OCI-LY1 (cell line): ENCODE data around the gene DYNLT3.

Source experiments
- H2AFZ ChIP-seq: fragments of 200-600 bp; sonication (generic), shearing (Covaris generic); 2 replicates; pipeline ENCODE4 v1.6.0; 2014; ENCODE audit warnings: antibody characterized with exemption, mild to moderate bottlenecking, low read length
- H3F3A ChIP-seq: fragments of 200-600 bp; sonication (generic), shearing (Covaris generic); 2 replicates; pipeline ENCODE4 v1.6.0; 2014; ENCODE audit warnings: mild to moderate bottlenecking, antibody characterized with exemption, low read length, moderate library complexity; ENCODE audit not compliant: insufficient read depth
- H3K27ac ChIP-seq: fragments of 200-600 bp; sonication (generic); 2 replicates; pipeline ENCODE4 v1.5.1; 2014; ENCODE audit warnings: low read length, mixed run types, mild to moderate bottlenecking, low read depth; ENCODE audit not compliant: poor library complexity, severe bottlenecking
- H3K27me3 ChIP-seq: fragments of 200-600 bp; sonication (generic); 2 replicates; pipeline ENCODE4 v1.6.0; 2014; ENCODE audit warnings: antibody characterized with exemption, mild to moderate bottlenecking, low read length, moderate library complexity; ENCODE audit not compliant: insufficient read depth
- H3K36me3 ChIP-seq: fragments of 200-600 bp; sonication (generic); 2 replicates; pipeline ENCODE4 v1.6.1; 2014; ENCODE audit warnings: mild to moderate bottlenecking, antibody characterized with exemption, low read length, moderate library complexity, mixed read lengths; ENCODE audit not compliant: insufficient read depth
- H3K4me1 ChIP-seq: fragments of 200-600 bp; sonication (generic); 2 replicates; pipeline ENCODE4 v1.5.1; 2014; ENCODE audit warnings: mild to moderate bottlenecking, low read length, moderate library complexity; ENCODE audit not compliant: insufficient read depth, severe bottlenecking
- H3K4me2 ChIP-seq: fragments of 200-600 bp; sonication (generic), shearing (Covaris generic); 2 replicates; pipeline ENCODE4 v1.6.1; 2014; ENCODE audit warnings: low read length
- H3K4me3 ChIP-seq: fragments of 200-600 bp; sonication (generic); 2 replicates; pipeline ENCODE4 v1.5.1; 2014; ENCODE audit warnings: low read length, low read depth, mild to moderate bottlenecking, mixed read lengths; ENCODE audit not compliant: poor library complexity, severe bottlenecking
- H3K79me2 ChIP-seq: fragments of 200-600 bp; shearing (Covaris generic); 2 replicates; pipeline ENCODE4 v1.6.1; 2016; ENCODE audit warnings: mixed run types, low read length, mixed read lengths; ENCODE audit not compliant: insufficient read depth
- H3K9ac ChIP-seq: fragments of 200-600 bp; sonication (generic), shearing (Covaris generic); 2 replicates; pipeline ENCODE4 v1.6.1; 2014; ENCODE audit warnings: mild to moderate bottlenecking, low read length, mixed read lengths
- H3K9me2 ChIP-seq: fragments of 200-600 bp; sonication (generic), shearing (Covaris generic); 2 replicates; pipeline ENCODE4 v1.6.1; 2014; ENCODE audit warnings: low read depth, mild to moderate bottlenecking, low read length, mixed read lengths
- H3K9me3 ChIP-seq: fragments of 200-600 bp; shearing (Covaris generic); 2 replicates; pipeline ENCODE4 v1.6.1; 2014; ENCODE audit warnings: low read length, mixed read lengths
- H4K20me1 ChIP-seq: fragments of 200-600 bp; sonication (generic), shearing (Covaris generic); 2 replicates; pipeline ENCODE4 v1.6.0; 2016; ENCODE audit warnings: mild to moderate bottlenecking, low read length; ENCODE audit not compliant: insufficient read depth
- CTCF ChIP-seq: fragments of 200-600 bp; sonication (generic), shearing (Covaris generic); IDR thresholded peaks from 2 replicates; pipeline ENCODE4 v1.5.1; 2017; ENCODE audit warnings: mild to moderate bottlenecking, antibody characterized with exemption, low read length, moderate library complexity, mixed read lengths
- EZH2 ChIP-seq: fragments of 200-600 bp; sonication (generic), shearing (Covaris generic); IDR thresholded peaks from 2 replicates; pipeline ENCODE4 v1.8.0; 2017; ENCODE audit warnings: borderline replicate concordance, mixed run types, mild to moderate bottlenecking, antibody characterized with exemption, low read length, moderate library complexity, mixed read lengths

The DYNLT3 gene

GRCh38 chrX:37883196-37883595, 35.8 kb upstream of the DYNLT3 start:
- H3K4me1 ChIP-seq = no peaks in the 10 kb centered on the region
- no peak overlapping the region for H3K9ac ChIP-seq
- H3K9me2 ChIP-seq = no peaks in the 10 kb centered on the region
- H3K4me2 ChIP-seq = no peak overlapping the region
- H3K79me2 ChIP-seq = no peaks in the 10 kb centered on the region
- no peaks in the 10 kb centered on the region for H3K27me3 ChIP-seq
- TF ChIP-seq CTCF = no peak
- no peak for TF ChIP-seq EZH2
- no peak overlapping the region for H3K27ac ChIP-seq
- no peak overlapping the region for H2AFZ ChIP-seq
- H3K9me3 ChIP-seq = no peaks in the 10 kb centered on the region
- H3K36me3 ChIP-seq = no peaks in the 10 kb centered on the region
- no peaks in the 10 kb centered on the region for H4K20me1 ChIP-seq
- H3K4me3 ChIP-seq = no peak overlapping the region
- no peaks in the 10 kb centered on the region for H3F3A ChIP-seq

GRCh38 chrX:37879692-37880091, 32.3 kb upstream of the DYNLT3 start:
- Histone ChIP-seq H3K4me2 (no peak overlapping the region), H3K27ac (no peak overlapping the region)
- TF ChIP-seq CTCF = no peak
- TF ChIP-seq EZH2 = no peak

GRCh38 chrX:37876716-37877115, 29.3 kb upstream of the DYNLT3 start:
- H3K27ac ChIP-seq = no peak overlapping the region
- no peaks in the 10 kb centered on the region for H3K4me1 ChIP-seq
- TF ChIP-seq EZH2 = no peak
- no peak overlapping the region for H3K9ac ChIP-seq
- H3K36me3 ChIP-seq = no peaks in the 10 kb centered on the region
- no peaks in the 10 kb centered on the region for H3K79me2 ChIP-seq
- no peak overlapping the region for H3K4me3 ChIP-seq
- no peak overlapping the region for H2AFZ ChIP-seq
- H3F3A ChIP-seq = no peaks in the 10 kb centered on the region
- H3K27me3 ChIP-seq = no peaks in the 10 kb centered on the region
- no peaks in the 10 kb centered on the region for H4K20me1 ChIP-seq
- H3K9me3 ChIP-seq = no peaks in the 10 kb centered on the region
- no peaks in the 10 kb centered on the region for H3K9me2 ChIP-seq
- H3K4me2 ChIP-seq = no peak overlapping the region

More at GRCh38 chrX:37879692-37880091, 32.3 kb upstream of the DYNLT3 start:
- Histone ChIP-seq H3F3A (no peaks in the 10 kb centered on the region), H3K4me3 (no peak overlapping the region), H2AFZ (no peak overlapping the region), H4K20me1 (no peaks in the 10 kb centered on the region), H3K36me3 (no peaks in the 10 kb centered on the region), H3K79me2 (no peaks in the 10 kb centered on the region), H3K4me1 (no peaks in the 10 kb centered on the region), H3K9me2 (no peaks in the 10 kb centered on the region), H3K27me3 (no peaks in the 10 kb centered on the region), H3K9ac (no peak overlapping the region), H3K9me3 (no peaks in the 10 kb centered on the region)

- Histone ChIP-seq H2AFZ (no peak overlapping the region), H3K27me3 (no peaks in the 10 kb centered on the region), H3K79me2 (no peaks in the 10 kb centered on the region), H3K4me2 (no peak overlapping the region), H3K9me3 (no peaks in the 10 kb centered on the region), H4K20me1 (no peaks in the 10 kb centered on the region), H3K27ac (no peak overlapping the region), H3K36me3 (no peaks in the 10 kb centered on the region), H3K4me1 (no peaks in the 10 kb centered on the region), H3K4me3 (no peak overlapping the region), H3K9ac (no peak overlapping the region), H3K9me2 (no peaks in the 10 kb centered on the region), H3F3A (no peaks in the 10 kb centered on the region)
- no peak for TF ChIP-seq EZH2
- no peak for TF ChIP-seq CTCF
Observed at GRCh38 chrX:37875675-37876074, 28.3 kb upstream of the DYNLT3 start.
